ENCODE results near the gene TBC1D2B. TPM values are rescaled to one million over a fixed set of nuclear protein-coding genes. Genes with fewer than 3 reads are reported as not detected.
"Not testable (repeated sequence)": the region's sequence is repeated elsewhere in the genome, so short reads cannot be mapped to it uniquely, and the experiment has no call there.

TBC1D2B gene
- total RNA-seq, 1 experiment from 2014 or later, result 30.6 TPM

GRCh38 chr15:77983708-77984445 lies 93.6 kb downstream of the TBC1D2B start:
- no peak overlapping the region for H3K4me3 ChIP-seq
- H3K27me3 ChIP-seq, result no peaks in the 10 kb centered on the region
- H3K9me3 ChIP-seq, result no peaks in the 10 kb centered on the region
- DNase-seq, result no peak
- H3K36me3 ChIP-seq, result no peaks in the 10 kb centered on the region

- Histone ChIP-seq H3K27me3 (no peaks in the 10 kb centered on the region), H3K36me3 (no peaks in the 10 kb centered on the region), H3K9me3 (no peaks in the 10 kb centered on the region), H3K4me3 (no peak overlapping the region)
- no peak for DNase-seq
These were observed 94.3 kb downstream of the TBC1D2B start for GRCh38 chr15:77983091-77983707.

- no peak for DNase-seq
- no peaks in the 10 kb centered on the region for H3K27me3 ChIP-seq
- H3K9me3 ChIP-seq, result no peaks in the 10 kb centered on the region
- H3K36me3 ChIP-seq, result no peaks in the 10 kb centered on the region
- no peak overlapping the region for H3K4me3 ChIP-seq
These were observed 95.4 kb downstream of the TBC1D2B start for GRCh38 chr15:77982127-77982490.

GRCh38 chr15:77981281-77982126 lies 96.0 kb downstream of the TBC1D2B start:
- Histone ChIP-seq H3K4me3 (no peak overlapping the region), H3K36me3 (no peaks in the 10 kb centered on the region), H3K9me3 (no peaks in the 10 kb centered on the region), H3K27me3 (no peaks in the 10 kb centered on the region)
- DNase-seq, result no peak

- DNase-seq, H3K27me3 ChIP-seq, H3K36me3 ChIP-seq: not testable (repeated sequence)
These were observed 96.8 kb downstream of the TBC1D2B start for GRCh38 chr15:77980674-77981073.

GRCh38 chr15:77980098-77980497 lies 97.4 kb downstream of the TBC1D2B start:
- no peak for DNase-seq
- Histone ChIP-seq H3K9me3 (no peaks in the 10 kb centered on the region), H3K27me3 (no peaks in the 10 kb centered on the region), H3K36me3 (no peaks in the 10 kb centered on the region), H3K4me3 (no peak overlapping the region)

More at GRCh38 chr15:77980674-77981073, 96.8 kb downstream of the TBC1D2B start:
- not testable (repeated sequence) for H3K9me3 ChIP-seq, H3K4me3 ChIP-seq

- DNase-seq, result peak; percentile 85
- not testable (repeated sequence) for H3K9me3 ChIP-seq, H3K36me3 ChIP-seq, H3K27me3 ChIP-seq, H3K4me3 ChIP-seq
These were observed 98.4 kb downstream of the TBC1D2B start for GRCh38 chr15:77979157-77979556.

GRCh38 chr15:77978759-77979145 lies 98.8 kb downstream of the TBC1D2B start:
- H3K4me3 ChIP-seq, H3K9me3 ChIP-seq, H3K27me3 ChIP-seq, DNase-seq, H3K36me3 ChIP-seq: not testable (repeated sequence)

- not testable (repeated sequence) for H3K36me3 ChIP-seq, DNase-seq, H3K27me3 ChIP-seq, H3K9me3 ChIP-seq, H3K4me3 ChIP-seq
These were observed 99.4 kb downstream of the TBC1D2B start for GRCh38 chr15:77977903-77978758.

GRCh38 chr15:77976760-77977525 lies 100.6 kb downstream of the TBC1D2B start:
- not testable (repeated sequence) for DNase-seq, H3K9me3 ChIP-seq, H3K27me3 ChIP-seq, H3K36me3 ChIP-seq, H3K4me3 ChIP-seq

GRCh38 chr15:77976095-77976450 lies 101.4 kb downstream of the TBC1D2B start:
- H3K9me3 ChIP-seq, H3K36me3 ChIP-seq, H3K4me3 ChIP-seq, DNase-seq, H3K27me3 ChIP-seq: not testable (repeated sequence)

GRCh38 chr15:77975332-77976094 lies 102.0 kb downstream of the TBC1D2B start:
- no peaks in the 10 kb centered on the region for H3K27me3 ChIP-seq
- no peaks in the 10 kb centered on the region for H3K36me3 ChIP-seq
- H3K4me3 ChIP-seq, result no peak overlapping the region
- no peaks in the 10 kb centered on the region for H3K9me3 ChIP-seq
- DNase-seq, result no peak

- Histone ChIP-seq H3K36me3 (no peaks in the 10 kb centered on the region), H3K4me3 (no peak overlapping the region), H3K27me3 (no peaks in the 10 kb centered on the region), H3K9me3 (no peaks in the 10 kb centered on the region)
- DNase-seq, result peak; percentile 44
These were observed 102.8 kb downstream of the TBC1D2B start for GRCh38 chr15:77974416-77975331.

GRCh38 chr15:77974098-77974414 lies 103.5 kb downstream of the TBC1D2B start:
- no peaks in the 10 kb centered on the region for H3K9me3 ChIP-seq
- no peak overlapping the region for H3K4me3 ChIP-seq
- H3K36me3 ChIP-seq, result no peaks in the 10 kb centered on the region
- DNase-seq, result peak; percentile 93
- no peaks in the 10 kb centered on the region for H3K27me3 ChIP-seq

Measured in MG63 (cell line).